ENCODE results near the gene DES. TPM values are rescaled to one million over a fixed set of nuclear protein-coding genes. Genes with fewer than 3 reads are reported as not detected.
A peak's percentile ranks its signal among the peaks of the same experiment; 100 is the strongest.

The DES gene
- total RNA-seq, 4 donors from 2014 or later: 82.0 to 574 (median 112) TPM

DNA sequence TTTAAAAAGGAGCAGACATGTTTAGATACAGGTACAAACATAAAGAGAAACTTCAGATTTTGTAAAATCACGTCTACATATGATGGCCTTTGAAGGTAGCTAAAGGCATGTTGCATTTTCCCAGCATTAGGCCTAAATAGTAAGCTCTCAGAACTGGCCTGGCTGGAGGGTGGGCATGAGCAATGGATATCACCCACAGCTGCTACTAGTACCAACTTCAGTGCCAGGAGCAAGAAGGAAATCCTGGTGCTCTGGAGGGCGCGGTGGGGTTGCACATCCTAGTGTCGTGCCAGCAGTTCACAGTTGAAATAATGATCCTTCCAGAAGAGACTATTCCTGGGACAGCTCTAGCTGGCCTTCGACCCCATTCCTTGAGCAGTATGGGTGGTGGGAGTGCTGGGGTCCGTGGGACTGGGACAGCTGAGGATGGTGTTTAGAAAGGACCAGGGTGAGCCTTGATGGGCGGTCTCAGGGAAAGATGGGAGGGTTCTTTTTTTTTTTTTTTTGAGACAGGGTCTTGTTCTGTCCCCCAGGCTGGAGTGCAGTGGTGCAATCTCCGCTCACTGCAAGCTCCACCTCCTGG is 4.9 kb downstream of the DES start:
- peak overlapping the region in 1 of 4 donors; percentile 56 for H3K27ac ChIP-seq
- no peaks in the 10 kb centered on the region for H3K36me3 ChIP-seq
- peak overlapping the region in 1 of 4 donors; percentile 51 for H3K4me3 ChIP-seq
- DNase-seq: no peak
- H3K9me3 ChIP-seq: no peaks in the 10 kb centered on the region
- H3K4me1 ChIP-seq: peaks cover 0 to 10% (median 0%) of the 10 kb centered on the region in 4 donors
- H3K27me3 ChIP-seq: peaks cover 0 to 10% of the 10 kb centered on the region in 2 donors
- TF ChIP-seq, protein P1, sequence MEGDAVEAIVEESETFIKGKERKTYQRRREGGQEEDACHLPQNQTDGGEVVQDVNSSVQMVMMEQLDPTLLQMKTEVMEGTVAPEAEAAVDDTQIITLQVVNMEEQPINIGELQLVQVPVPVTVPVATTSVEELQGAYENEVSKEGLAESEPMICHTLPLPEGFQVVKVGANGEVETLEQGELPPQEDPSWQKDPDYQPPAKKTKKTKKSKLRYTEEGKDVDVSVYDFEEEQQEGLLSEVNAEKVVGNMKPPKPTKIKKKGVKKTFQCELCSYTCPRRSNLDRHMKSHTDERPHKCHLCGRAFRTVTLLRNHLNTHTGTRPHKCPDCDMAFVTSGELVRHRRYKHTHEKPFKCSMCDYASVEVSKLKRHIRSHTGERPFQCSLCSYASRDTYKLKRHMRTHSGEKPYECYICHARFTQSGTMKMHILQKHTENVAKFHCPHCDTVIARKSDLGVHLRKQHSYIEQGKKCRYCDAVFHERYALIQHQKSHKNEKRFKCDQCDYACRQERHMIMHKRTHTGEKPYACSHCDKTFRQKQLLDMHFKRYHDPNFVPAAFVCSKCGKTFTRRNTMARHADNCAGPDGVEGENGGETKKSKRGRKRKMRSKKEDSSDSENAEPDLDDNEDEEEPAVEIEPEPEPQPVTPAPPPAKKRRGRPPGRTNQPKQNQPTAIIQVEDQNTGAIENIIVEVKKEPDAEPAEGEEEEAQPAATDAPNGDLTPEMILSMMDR (IDR thresholded peaks at IDR 0.05): no peak
- TF ChIP-seq POLR2A (IDR thresholded peaks at IDR 0.05): no peak

DNA sequence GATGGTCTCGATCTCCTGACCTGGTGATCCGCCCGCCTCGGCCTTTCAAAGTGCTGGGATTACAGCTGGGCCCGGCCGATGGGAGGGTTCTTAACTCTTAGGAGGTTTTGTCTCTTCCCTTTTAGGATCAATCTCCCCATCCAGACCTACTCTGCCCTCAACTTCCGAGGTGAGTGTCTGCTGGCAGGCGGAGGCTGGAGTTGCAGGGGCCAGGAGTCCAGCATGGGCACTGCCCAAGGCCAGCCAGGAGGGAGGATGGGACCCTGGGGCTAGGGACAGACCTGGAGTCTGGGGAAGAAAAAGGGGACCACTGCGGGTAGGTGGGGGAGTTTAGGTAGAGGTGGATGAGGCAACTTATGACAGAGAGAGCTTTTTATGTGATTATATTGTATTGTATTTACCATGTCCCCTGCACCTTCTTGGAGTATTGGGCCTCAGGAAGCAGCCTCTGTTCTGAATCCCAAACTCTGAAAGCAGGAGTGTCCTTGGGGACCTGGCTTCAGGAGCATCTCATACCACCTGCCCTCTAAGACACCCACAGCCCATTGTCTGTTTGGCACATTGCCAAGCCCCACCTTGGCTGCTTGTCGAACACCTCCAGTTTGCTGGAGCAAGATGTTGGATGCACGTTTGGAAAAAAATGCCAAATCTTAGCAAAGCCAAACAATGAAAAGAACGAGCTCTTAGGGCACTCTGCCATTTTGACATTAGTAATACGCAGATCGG is 5.6 kb downstream of the DES start:
- Histone ChIP-seq H3K9me3 (no peaks in the 10 kb centered on the region), H3K36me3 (no peaks in the 10 kb centered on the region), H3K4me1 (peaks cover 0 to 2% (median 0%) of the 10 kb centered on the region in 4 donors), H3K27ac (peak overlapping the region in 1 of 4 donors; percentile 56), H3K27me3 (peaks cover 0 to 3% of the 10 kb centered on the region in 2 donors), H3K4me3 (peak overlapping the region in 1 of 4 donors; percentile 51)
- no peak for DNase-seq
- TF ChIP-seq, protein P1 (IDR thresholded peaks at IDR 0.05): no peak
- TF ChIP-seq POLR2A (IDR thresholded peaks at IDR 0.05): no peak

DNA sequence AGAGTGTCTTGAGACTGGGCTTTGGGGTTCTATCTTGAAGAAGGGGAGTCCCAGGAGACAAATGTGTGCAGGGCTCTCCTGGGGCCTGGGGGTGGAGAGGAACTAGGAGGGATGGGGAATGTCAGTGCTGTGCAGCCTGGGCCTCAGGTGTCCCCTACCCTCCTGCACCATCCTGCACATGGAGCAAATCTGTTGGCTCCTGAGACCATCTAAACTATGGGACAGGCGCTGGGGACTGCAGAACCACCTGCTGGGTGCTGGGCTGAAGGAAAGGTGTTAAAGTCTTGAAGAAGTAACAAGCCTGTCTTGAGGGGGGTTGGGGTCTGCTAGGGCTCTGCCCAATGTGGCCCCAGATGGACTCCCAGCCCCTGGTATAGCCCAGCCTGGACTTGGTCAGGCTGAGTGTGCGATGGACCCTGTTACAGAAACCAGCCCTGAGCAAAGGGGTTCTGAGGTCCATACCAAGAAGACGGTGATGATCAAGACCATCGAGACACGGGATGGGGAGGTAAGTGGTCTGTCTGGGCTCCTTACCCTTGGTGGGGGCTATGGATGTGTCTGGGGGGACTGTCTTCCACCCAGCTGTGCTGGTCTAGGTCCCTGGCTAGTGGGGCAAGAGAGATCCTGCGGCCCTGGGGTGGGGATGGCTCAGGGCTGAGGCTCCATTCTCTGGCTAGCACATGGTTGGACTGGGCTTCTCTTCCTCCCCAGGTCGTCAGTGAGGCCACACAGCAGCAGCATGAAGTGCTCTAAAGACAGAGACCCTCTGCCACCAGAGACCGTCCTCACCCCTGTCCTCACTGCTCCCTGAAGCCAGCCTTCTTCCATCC is 7.3 kb downstream of the DES start:
- Histone ChIP-seq H3K27ac (peak overlapping the region in 1 of 4 donors; percentile 56), H3K27me3 (no peaks in the 10 kb centered on the region), H3K4me1 (no peaks in the 10 kb centered on the region), H3K4me3 (no peak overlapping the region), H3K9me3 (no peaks in the 10 kb centered on the region), H3K36me3 (no peaks in the 10 kb centered on the region)
- no peak for DNase-seq
- no peak for TF ChIP-seq POLR2A (IDR thresholded peaks at IDR 0.05)
- TF ChIP-seq, protein P1 (IDR thresholded peaks at IDR 0.05): no peak

DNA sequence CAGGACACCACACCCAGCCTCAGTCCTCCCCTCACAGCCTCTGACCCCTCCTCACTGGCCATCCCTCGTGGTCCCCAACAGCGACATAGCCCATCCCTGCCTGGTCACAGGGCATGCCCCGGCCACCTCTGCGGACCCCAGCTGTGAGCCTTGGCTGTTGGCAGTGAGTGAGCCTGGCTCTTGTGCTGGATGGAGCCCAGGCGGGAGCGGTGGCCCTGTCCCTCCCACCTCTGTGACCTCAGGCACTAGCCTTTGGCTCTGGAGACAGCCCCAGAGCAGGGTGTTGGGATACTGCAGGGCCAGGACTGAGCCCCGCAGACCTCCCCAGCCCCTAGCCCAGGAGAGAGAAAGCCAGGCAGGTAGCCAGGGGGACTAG is 7.9 kb downstream of the DES start:
- Histone ChIP-seq H3K4me3 (no peak overlapping the region), H3K9me3 (no peaks in the 10 kb centered on the region), H3K27me3 (no peaks in the 10 kb centered on the region), H3K4me1 (no peaks in the 10 kb centered on the region), H3K27ac (peak overlapping the region in 1 of 4 donors; percentile 56), H3K36me3 (no peaks in the 10 kb centered on the region)
- TF ChIP-seq, protein P1 (IDR thresholded peaks at IDR 0.05): no peak
- TF ChIP-seq POLR2A (IDR thresholded peaks at IDR 0.05): no peak
- no peak for DNase-seq

DNA sequence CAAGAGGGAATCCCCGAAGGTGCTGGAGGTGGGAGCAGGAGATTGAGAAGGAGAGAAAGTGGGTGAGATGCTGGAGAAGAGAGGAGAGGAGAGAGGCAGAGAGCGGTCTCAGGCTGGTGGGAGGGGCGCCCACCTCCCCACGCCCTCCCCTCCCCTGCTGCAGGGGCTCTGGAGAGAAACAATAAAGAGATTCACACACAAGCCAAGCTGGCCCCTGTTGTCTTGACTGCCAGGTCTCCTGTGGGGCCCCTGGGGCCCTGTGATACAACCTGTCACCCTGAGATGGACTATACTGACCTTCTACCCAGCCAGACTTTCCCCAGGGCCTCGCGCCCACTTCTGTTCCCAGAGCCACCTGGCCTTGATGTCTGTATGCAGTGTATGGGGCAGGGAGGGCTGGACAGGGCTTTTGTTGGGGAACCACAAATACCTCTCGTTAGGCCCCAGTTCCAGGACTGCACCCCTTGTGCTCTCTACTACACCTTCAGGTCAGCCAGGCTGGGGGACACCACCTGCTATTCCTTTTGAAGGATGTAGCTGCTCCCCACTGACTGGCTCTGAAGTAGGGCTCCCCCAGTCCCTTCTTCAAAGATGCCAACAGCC is 8.5 kb downstream of the DES start:
- Histone ChIP-seq H3K27me3 (no peaks in the 10 kb centered on the region), H3K9me3 (no peaks in the 10 kb centered on the region), H3K36me3 (no peaks in the 10 kb centered on the region), H3K4me1 (no peaks in the 10 kb centered on the region), H3K27ac (peak overlapping the region in 1 of 4 donors; percentile 56), H3K4me3 (no peak overlapping the region)
- peak in 1 of 3 donors; percentile 39 for DNase-seq
- no peak for TF ChIP-seq POLR2A (IDR thresholded peaks at IDR 0.05)
- TF ChIP-seq, protein P1 (IDR thresholded peaks at IDR 0.05): no peak

Data from Peyer's patch (tissue), 4 donors.